ENCODE measurements around the gene TCF25.

- no peak for TF ChIP-seq CTCF (IDR thresholded peaks at IDR 0.05 in 8 of 11, conservative IDR thresholded peaks at IDR 0.05 in 3 of 11)
- no peak for TF ChIP-seq POLR2A (IDR thresholded peaks at IDR 0.05)
- TF ChIP-seq POLR2AphosphoS5 (IDR thresholded peaks at IDR 0.05) = no peak
Measured at GRCh38 chr16:89936034-89936433, 62.6 kb downstream of the TCF25 start.

Measured in spleen (tissue), 7 donors.